Mucosa of descending colon (tissue), 3 donors: ENCODE data around the gene RFX7. TPM values are rescaled to one million over a fixed set of nuclear protein-coding genes. Genes with fewer than 3 reads are reported as not detected.

Experiments
- ATAC-seq: fragments of 200-7000 bp; cut with Tn5 transposase; one replicate; pipeline ENCODE4 v1.9.1; 2020; ENCODE audit warnings: mild to moderate bottlenecking, moderate library complexity
- DNase-seq, 3 donors: peaks; one replicate each; pipeline ENCODE4 v3.0.0-alpha.2; 2020
- H3K36me3 ChIP-seq: fragments of 200-600 bp; one replicate; pipeline ENCODE4 v1.8.0; 2021; ENCODE audit warnings: low read depth, mild to moderate bottlenecking
- H3K4me1 ChIP-seq: fragments of 200-600 bp; one replicate; pipeline ENCODE4 v1.8.0; 2021; ENCODE audit warnings: low read depth, mild to moderate bottlenecking
- H3K4me3 ChIP-seq: fragments of 200-600 bp; one replicate; pipeline ENCODE4 v1.8.0; 2021; ENCODE audit warnings: mild to moderate bottlenecking
- H3K9me3 ChIP-seq: fragments of 200-600 bp; one replicate; pipeline ENCODE4 v1.8.0; 2021; ENCODE audit warnings: mild to moderate bottlenecking
- CTCF ChIP-seq: fragments of 200-600 bp; IDR thresholded peaks from one replicate; pipeline ENCODE4 v1.8.0; 2022; ENCODE audit warnings: antibody characterized with exemption, mild to moderate bottlenecking
- intact Hi-C, 2 donors: fragments of 100-400 bp; cut with DNase I in 1 of 2; cut with micrococcal nuclease in 1 of 2; formaldehyde crosslinking; loops; one replicate each; pipeline versions ENCODE4 v1.11.0 to v1.11.1; 2022; cut with DNase I, micrococcal nuclease
- total RNA-seq, 3 donors: library from RNA; stranded (reverse); fragmentation: NEBNext Ultra II Directional in 2 of 3; extraction: Animal tissue kit (Norgen Biotek cat#: 25700) in 2 of 3; gene quantifications; one replicate each; pipeline versions ENCODE4 v1.2.1 to v1.2.4, GENCODE V29; 2021 to 2023
- donor health status: DM: no; HTN: no; CAD: no; lungs with moderate emphysema.
- donor health status: DM: no; HTN: no; CAD: no.
- donor health status: DM: no; HTN: yes; CAD: no.

The RFX7 gene
- total RNA-seq, 3 donors from 2014 or later: 12.0 to 12.9 (median 12.1) TPM

- H3K9me3 ChIP-seq: no peaks in the 10 kb centered on the region
- intact Hi-C loops: no loop called here
- no peaks in the 10 kb centered on the region for H3K4me1 ChIP-seq
- no peaks in the 10 kb centered on the region for H3K36me3 ChIP-seq
- TF ChIP-seq CTCF: no peak
- no peak overlapping the region for H3K4me3 ChIP-seq
- no peak for ATAC-seq
- no peak for DNase-seq
Measured at GRCh38 chr15:56051676-56052075, 192.0 kb downstream of the RFX7 start.

DNA sequence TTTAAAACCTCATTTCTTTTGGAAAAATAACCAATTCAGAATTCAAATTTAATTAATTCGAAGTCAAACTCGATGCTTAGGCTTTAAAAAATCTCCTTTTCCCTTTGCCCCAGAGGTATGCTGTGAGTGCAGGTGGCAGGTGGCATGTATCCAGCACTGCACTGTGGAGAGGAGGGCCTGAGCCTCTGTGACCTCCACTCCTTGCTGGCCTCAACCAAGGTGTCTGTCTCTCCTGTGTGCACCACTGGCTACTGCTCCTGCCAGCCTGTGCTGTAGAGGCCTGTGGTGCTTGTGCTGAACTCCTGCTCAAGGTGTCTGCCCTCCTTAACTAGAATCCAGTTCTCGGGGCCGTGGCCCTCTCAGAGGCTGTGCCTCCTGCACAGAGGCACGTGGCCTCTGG is 194.1 kb downstream of the RFX7 start:
- TF ChIP-seq CTCF: no peak
- intact Hi-C loops: no loop called here
- no peaks in the 10 kb centered on the region for H3K36me3 ChIP-seq
- H3K4me3 ChIP-seq: no peak overlapping the region
- ATAC-seq (no peak), DNase-seq (no peak)
- H3K4me1 ChIP-seq: no peaks in the 10 kb centered on the region
- no peaks in the 10 kb centered on the region for H3K9me3 ChIP-seq

DNA sequence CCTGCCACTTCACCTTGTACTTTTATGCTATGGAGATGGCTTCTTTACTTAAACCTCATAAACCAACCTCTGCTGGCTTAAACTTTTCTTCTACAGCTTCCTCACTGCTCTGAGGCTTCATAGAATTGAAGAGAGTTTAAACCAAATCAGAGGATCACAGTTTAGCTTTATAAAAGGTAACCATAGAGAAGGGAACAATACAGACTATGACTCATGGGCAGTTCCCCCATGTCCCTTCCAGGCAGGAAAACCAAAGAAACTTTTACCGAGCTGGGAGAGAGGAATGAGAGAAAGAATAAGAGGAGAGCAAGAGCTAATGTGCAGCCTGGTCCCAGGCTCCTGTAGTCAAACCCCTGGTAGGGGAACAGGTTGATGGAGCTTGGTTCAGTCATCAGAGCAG is 196.3 kb downstream of the RFX7 start:
- DNase-seq: no peak
- intact Hi-C loops: no loop called here
- Histone ChIP-seq H3K9me3 (no peaks in the 10 kb centered on the region), H3K4me3 (no peak overlapping the region), H3K36me3 (no peaks in the 10 kb centered on the region), H3K4me1 (no peaks in the 10 kb centered on the region)
- TF ChIP-seq CTCF: no peak
- ATAC-seq: no peak

- ATAC-seq (no peak), DNase-seq (no peak)
- Histone ChIP-seq H3K36me3 (no peaks in the 10 kb centered on the region), H3K4me1 (no peaks in the 10 kb centered on the region), H3K4me3 (no peak overlapping the region), H3K9me3 (no peaks in the 10 kb centered on the region)
- intact Hi-C loops: no loop called here
- TF ChIP-seq CTCF: no peak
Measured at GRCh38 chr15:56045068-56045748, 198.5 kb downstream of the RFX7 start.

GRCh38 chr15:56042982-56043980 is 200.4 kb downstream of the RFX7 start:
- DNase-seq: peak in 1 of 3 donors; percentile 26
- Histone ChIP-seq H3K4me3 (no peak overlapping the region), H3K36me3 (no peaks in the 10 kb centered on the region), H3K9me3 (no peaks in the 10 kb centered on the region), H3K4me1 (no peaks in the 10 kb centered on the region)
- TF ChIP-seq CTCF: no peak
- ATAC-seq: peak; percentile 51
- intact Hi-C loops: no loop called here
